ENCODE results near the gene ATP6V1A.

DNA sequence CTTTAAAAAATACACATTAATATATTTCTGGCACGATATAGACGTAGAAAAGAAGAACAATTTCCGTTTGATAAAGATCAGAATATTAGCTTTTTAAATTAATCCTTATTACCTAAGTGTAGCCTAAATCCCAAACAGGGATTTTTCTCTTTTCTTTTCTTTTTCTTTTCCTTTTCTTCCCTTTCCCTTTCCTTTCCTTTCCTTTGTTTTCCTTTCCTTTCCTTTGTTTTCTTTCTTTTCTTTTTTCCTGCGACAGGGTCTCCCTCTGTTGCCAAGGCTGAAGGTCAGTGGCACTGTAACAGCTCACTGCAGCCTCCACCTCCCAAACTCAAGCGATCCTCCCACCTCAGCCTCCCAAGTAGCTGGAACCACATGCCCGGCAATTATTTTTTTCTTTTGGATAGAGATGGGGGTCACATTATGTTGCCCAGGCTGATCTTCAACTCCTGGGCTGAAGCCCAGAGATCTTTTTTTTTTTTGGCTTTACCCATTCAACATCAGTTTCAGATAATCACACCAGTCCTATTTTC, 48.6 kb upstream of the ATP6V1A start:
- TF ChIP-seq, protein P1, sequence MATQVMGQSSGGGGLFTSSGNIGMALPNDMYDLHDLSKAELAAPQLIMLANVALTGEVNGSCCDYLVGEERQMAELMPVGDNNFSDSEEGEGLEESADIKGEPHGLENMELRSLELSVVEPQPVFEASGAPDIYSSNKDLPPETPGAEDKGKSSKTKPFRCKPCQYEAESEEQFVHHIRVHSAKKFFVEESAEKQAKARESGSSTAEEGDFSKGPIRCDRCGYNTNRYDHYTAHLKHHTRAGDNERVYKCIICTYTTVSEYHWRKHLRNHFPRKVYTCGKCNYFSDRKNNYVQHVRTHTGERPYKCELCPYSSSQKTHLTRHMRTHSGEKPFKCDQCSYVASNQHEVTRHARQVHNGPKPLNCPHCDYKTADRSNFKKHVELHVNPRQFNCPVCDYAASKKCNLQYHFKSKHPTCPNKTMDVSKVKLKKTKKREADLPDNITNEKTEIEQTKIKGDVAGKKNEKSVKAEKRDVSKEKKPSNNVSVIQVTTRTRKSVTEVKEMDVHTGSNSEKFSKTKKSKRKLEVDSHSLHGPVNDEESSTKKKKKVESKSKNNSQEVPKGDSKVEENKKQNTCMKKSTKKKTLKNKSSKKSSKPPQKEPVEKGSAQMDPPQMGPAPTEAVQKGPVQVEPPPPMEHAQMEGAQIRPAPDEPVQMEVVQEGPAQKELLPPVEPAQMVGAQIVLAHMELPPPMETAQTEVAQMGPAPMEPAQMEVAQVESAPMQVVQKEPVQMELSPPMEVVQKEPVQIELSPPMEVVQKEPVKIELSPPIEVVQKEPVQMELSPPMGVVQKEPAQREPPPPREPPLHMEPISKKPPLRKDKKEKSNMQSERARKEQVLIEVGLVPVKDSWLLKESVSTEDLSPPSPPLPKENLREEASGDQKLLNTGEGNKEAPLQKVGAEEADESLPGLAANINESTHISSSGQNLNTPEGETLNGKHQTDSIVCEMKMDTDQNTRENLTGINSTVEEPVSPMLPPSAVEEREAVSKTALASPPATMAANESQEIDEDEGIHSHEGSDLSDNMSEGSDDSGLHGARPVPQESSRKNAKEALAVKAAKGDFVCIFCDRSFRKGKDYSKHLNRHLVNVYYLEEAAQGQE (IDR thresholded peaks at IDR 0.05; ENCODE audit: insufficient replicate concordance, low read depth): no peak
- TF ChIP-seq CTCF (IDR thresholded peaks at IDR 0.05; ENCODE audit: insufficient read depth, low read length): no peak
- TF ChIP-seq POLR2AphosphoS5 (IDR thresholded peaks at IDR 0.05; ENCODE audit: low read depth): no peak

Data from HL-60 (cell line).